Adrenal gland (tissue), 5 donors: ENCODE results near the gene RECK.

Experiments used
- POLR2A ChIP-seq, 2 donors: fragments of 450-650 bp; IDR thresholded peaks; one replicate each; pipeline ENCODE4 v1.6.1; 2017; ENCODE audit warnings: antibody characterized with exemption in 2 of 2, mild to moderate bottlenecking in 2 of 2, moderate library complexity in 1 of 2
- TF ChIP-seq, protein P1 (sequence below), 6 experiments: fragments of 450-650 bp in 4 of 6; fragments of 200-600 bp in 2 of 6; sonication (generic) in 1 of 6; IDR thresholded peaks; 1 replicate in 5 of 6; 2 replicates in 1 of 6; pipeline versions ENCODE4 v1.5.1 to v1.8.0; 2016 to 2021; ENCODE audit warnings: antibody characterized with exemption in 6 of 6, mild to moderate bottlenecking in 2 of 6, moderate library complexity in 1 of 6
- donor health status: DM: no; HTN: no; CAD: no.

DNA sequence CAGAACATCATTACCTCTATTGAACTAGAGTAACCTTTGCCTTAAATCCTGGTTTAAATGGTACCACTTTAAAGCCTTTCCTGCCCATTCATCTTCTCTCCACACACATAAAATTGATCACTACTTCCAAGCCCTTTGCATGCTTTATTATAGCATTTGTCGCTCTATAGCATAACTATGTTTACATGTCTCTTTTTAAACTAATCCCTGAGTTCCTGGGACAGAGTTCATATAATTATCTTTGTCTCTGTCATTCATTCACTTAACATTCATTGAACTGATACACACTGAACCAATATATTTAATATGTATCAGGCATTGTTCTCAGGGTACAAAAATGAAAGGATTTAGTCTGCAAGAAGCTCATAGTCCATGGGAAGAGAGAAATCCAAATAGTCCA, 37.3 kb downstream of the RECK start:
- TF ChIP-seq, protein P1, sequence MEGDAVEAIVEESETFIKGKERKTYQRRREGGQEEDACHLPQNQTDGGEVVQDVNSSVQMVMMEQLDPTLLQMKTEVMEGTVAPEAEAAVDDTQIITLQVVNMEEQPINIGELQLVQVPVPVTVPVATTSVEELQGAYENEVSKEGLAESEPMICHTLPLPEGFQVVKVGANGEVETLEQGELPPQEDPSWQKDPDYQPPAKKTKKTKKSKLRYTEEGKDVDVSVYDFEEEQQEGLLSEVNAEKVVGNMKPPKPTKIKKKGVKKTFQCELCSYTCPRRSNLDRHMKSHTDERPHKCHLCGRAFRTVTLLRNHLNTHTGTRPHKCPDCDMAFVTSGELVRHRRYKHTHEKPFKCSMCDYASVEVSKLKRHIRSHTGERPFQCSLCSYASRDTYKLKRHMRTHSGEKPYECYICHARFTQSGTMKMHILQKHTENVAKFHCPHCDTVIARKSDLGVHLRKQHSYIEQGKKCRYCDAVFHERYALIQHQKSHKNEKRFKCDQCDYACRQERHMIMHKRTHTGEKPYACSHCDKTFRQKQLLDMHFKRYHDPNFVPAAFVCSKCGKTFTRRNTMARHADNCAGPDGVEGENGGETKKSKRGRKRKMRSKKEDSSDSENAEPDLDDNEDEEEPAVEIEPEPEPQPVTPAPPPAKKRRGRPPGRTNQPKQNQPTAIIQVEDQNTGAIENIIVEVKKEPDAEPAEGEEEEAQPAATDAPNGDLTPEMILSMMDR (IDR thresholded peaks at IDR 0.05): no peak
- TF ChIP-seq POLR2A (IDR thresholded peaks at IDR 0.05): no peak
